HG03280 (cell line): ENCODE measurements around the gene MANSC4.

Experiments used
- ATAC-seq: cut with Tn5 transposase; IDR thresholded peaks from one replicate; pipeline ENCODE4 v1.9.1; 2021; ENCODE audit warnings: mild to moderate bottlenecking, moderate library complexity; ENCODE audit not compliant: unreplicated experiment

Gene MANSC4

DNA sequence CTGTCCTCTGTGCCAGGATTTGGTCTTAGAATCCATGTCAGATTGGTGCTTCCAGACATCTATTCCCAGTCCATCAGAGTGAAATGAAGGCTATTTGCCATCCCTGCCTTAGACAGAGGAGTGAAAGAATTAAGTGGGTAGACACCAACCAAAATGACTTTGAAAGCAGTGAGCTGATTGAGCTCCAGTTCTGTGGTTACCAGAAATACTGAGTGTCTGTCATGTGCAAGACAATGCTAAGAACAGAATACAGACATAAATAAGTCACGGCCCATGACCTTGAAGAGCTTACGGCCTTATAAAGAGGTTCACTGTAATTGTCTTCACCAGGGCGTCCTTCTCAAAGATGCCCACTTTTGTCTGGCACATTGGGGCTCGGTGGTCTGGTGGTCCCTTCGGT, 21.6 kb upstream of the MANSC4 start:
- no peak for ATAC-seq

DNA sequence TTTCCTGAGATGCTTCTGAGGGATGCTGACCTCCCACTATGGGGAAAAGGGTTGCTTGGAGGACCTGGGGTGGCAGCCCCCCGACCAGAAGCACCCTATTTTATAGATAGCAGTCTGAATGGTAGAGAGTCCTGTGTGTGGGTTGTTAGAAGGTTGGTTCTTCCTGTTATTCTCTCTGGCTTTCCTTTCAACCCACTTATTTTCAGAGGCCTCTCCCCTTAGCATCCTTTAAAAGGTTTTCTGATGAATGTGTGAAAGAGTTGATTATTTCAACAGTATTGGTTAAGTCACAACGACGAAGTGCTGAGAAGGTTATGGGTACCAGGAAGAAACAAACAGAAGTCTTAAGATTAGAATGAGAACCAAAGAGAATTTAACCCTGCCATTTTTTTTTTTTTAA, 20.8 kb upstream of the MANSC4 start:
- no peak for ATAC-seq

DNA sequence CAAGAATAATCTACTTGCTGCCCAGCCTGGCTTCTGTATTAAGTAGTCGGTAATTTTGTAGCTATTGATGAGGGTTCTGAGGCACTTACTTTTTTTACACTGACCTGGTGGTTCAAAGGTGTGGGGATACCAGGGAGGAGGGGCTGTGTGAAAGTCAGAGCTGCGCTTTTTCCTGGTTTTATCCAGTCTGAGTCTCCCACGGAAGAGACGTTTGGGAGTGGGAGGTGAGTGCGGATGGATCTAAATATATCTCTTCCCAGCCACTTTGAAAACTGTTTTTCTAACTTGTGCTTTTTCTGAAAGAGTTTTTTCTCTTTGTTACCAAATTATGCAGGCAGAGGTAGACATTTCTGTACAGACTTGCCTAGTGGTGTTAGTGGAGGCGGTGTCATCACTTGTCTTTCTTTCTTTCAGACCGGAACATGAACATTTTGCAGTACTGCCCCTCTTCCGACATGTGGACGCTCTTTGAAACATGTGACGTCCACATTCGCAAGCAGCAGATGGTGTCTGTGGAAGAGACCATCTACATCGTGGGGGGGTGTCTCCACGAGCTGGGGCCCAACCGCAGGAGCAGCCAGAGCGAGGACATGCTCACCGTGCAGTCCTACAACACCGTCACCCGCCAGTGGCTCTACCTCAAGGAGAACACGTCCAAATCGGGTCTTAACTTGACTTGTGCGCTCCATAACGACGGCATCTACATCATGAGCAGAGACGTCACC, 17.4 kb upstream of the MANSC4 start:
- no peak for ATAC-seq

DNA sequence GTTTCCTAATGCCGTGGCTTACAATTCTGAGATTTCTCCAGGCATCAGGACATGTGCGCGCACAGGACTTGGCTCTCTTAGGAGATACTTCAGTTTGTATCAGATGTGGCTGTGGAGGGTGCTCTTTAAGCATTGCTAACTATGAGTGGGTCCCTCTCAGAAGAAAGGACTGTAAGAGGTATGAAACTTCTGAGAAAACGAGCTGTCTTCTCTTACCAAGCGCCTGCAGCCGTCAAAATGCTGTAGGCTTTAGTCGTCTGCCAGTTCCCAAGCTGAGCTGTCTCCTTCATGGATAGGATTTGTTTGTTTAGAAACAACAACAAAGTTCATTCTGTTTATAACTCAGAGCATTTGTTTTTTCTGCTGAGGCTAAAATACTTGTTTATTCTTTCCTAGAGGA, 16.1 kb upstream of the MANSC4 start:
- ATAC-seq = no peak

DNA sequence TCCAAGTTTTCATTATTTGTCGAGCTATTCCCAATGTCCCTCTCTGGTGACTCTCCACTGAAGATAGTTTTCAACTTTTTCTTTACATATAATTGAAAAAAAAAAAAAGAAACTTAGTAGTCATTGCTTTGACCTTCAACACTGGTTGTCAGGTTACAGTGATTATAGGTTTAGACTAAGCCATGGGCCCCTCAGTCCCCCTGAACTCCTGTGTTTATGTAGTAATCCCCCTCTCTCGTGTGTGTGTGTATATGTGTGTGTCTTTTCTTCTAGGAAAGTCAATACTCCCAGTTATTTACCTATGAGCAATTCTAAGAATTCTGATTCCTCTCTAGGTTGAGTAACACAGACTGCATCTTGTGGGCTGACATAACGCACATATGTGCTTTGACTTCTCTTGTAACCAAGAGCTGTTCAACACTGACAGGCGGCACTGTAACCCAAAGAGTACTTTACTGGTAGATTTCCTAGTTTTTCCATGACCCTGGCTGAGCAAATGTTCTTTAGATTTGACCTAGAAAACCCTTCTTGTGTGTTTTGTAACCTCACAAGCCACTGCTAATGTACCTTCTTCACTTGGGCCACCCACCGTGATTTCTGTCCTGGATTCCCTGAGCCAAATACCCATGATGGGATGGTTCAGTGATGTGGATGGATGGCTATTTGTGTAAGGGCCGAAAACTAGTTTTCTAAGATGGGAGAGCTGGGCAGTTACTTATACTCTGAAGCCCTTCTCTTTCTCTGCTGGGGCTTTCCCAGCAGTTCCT, 15.0 kb upstream of the MANSC4 start:
- ATAC-seq = no peak

DNA sequence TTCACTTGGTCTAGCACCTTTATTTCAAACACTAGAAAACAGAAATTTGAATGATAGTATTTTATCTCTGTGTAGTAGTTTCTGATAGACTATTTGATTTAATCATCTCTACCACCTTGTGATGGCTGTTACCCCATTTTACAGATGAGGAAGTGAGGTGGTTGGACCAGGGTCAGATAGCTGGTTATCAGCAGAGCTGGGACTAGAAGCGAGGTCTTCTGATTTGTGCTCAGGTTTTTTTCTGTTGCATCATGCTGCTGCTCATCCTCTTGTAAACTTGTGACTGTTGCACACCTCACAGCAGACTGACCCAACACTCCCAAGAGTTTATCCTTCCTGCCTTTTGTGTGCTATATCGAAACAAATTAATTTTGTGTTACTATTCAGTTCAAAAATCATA, 10.1 kb upstream of the MANSC4 start:
- no peak for ATAC-seq

DNA sequence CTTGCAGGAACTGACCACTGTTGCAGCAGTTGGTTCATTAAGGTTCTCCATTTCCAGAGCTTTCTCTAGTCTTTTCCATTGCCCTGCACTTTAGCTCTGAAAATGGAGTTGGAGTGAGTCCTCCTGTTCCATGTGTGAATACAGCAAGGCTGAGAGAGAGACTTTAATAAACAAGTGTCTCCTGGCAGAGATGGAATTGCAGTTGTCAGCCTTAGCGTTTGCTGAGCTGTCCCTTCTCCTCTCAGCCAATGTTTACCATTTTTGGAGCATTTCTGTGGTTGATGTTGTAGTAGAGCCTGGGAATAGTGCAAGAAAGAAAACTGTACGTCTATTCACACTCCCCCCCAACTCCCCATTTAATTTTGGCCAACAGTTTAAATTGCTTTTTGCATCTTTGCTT, 7.5 kb upstream of the MANSC4 start:
- ATAC-seq = no peak

DNA sequence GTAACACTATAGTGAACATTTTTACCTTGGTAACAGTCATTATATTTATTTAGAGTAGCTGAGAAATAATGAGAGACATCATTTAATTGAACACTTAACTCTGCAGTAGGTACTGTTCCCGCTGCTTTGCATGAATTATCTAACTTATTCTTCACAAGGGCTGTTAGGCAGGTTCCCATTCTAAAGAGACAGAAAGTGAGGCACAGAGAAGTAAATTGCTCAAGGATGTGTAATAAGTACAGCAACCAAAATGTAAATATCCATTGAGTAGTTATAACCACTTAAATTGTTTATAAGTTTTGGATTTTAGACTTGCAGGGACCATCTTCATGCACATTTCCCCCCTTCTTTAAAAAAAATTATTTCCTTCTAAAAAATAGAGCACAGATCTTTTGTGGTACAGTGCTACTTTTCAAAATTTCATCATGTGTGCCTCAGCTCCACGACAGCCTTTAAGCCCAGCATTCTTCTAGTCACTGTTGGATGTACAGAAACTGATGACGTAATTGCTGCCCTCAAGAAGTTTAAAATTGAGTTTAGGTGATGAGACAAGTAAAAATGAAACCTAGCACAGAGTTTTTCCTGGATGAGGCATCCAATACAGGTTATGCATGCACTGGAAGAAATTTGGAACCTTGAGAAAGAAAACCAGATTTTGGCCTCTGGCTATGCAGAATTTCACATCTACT, 6.0 kb upstream of the MANSC4 start:
- ATAC-seq = no peak

DNA sequence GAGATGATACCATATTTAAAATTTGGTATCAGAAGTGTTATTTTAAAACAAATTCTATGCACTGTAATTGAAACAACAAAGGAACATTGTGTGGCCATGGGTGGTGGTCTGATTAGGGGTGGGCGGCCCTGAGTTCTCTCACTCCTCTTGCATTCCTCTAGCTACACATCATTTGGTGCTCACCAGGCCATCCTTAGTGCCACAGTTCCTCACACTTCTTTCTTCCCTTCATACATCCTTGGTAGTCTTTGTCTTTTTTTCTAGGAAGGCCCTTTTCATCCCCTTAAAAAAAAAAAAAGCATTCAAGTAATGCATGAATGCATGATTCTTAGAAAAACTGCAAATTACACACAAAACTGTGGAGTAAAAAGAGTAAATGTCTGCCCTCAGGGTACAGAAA, 2.4 kb upstream of the MANSC4 start:
- ATAC-seq = no peak

DNA sequence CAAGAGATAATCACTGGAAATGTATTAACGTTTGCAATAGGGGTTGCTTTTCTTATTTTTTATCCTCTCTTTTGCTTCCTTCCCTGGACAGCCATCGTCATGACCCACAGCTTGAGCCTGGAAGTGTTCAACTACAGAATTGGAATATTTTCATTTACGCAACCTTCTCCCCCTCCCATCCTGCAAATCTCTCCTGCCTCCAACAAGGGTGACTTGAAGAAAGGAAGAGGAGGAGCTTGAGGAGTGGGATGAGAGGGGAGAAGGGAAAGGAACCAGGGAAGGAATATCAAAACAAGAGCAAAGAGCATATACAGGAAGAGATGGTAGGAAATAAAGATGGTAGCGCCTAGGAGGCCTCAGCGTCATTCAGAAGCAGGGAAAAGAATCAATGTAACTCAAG, 1.6 kb upstream of the MANSC4 start:
- ATAC-seq = no peak

DNA sequence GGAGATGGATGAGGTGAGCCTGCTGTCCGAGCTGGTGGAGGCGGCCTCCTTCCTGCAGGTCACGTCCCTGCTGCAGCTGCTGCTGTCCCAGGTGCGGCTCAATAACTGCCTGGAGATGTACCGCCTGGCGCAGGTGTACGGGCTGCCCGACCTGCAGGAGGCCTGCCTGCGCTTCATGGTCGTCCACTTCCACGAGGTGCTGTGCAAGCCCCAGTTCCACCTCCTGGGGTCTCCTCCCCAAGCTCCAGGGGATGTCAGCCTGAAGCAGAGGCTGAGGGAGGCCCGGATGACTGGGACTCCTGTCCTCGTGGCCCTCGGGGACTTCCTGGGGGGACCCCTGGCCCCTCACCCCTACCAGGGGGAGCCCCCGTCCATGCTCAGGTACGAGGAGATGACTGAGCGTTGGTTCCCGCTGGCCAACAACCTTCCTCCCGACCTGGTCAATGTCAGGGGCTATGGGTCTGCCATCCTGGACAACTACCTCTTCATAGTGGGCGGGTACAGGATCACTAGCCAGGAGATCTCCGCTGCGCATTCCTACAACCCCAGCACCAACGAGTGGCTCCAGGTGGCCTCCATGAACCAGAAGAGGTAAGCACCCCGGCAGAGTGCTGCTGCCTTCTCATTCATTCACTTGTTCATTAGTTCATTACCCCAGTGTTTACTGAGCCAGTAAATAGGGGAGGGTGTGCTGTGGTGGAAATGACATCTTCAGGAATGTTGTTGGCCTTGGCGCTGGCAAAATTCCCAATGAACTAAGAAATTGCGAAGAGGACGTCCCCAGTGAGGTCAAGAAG, 774 bp upstream of the MANSC4 start:
- peak; percentile 37 for ATAC-seq

DNA sequence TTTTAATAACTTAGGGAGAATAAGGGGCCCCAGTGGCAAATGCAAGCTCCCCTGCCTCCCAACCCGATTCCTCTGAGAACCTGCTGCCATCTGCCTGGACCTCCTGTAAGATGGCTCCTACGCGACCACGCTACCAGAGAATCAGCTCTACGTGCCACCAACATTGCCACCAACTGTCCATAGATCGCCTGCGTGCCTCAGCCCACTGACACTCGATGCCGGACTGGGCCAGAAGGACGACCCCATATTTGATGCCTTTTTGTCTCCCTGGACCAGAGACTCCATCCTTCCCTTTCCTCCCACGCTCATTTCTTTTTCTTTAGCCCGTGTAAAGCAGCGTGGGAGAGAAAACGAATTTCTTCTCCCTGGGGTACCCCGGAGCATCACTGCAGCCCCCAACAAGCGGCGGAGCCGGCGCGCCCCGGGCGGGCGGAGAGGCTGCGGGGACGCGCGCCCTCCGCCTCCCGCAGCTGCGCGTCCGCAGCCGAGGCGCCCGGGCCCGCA, 568 bp downstream of the MANSC4 start:
- ATAC-seq = peak; percentile 55

DNA sequence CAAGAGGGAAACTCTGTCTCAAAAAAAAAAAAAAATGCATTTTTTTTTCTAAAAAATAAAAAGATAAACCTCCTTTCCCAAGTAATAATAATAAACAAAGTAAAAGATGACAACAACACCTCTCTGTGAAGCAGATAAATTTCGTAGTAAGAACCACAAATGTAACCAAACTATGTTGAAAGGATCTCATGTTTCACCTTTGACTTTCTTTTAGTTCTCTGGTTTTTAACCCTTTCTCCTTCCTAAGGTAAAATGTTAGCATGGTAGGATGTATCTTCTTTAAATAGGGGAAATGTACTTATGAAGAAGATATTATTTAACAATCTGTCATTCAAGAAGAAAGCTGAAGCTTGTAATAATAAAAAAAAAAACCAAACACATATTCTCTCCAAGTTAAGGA, 1.8 kb downstream of the MANSC4 start:
- ATAC-seq = no peak

DNA sequence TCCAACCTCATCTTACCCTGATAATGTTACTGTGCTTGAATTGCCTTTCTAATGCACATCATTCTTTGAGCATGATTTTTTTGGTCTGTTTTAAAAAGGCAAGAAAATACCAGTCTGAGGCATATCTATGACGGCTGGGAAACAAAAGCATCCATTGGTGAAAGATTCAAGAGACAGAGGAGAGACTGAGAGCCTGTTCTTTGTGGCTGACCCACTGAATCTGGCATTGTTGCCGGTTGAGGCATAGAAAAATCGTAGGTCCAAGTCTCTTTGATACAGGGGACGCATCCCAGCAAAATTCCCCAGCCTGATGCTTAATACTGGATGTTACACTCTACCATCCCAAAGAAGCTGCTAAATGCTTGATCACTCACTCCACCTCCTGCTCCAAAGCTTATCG, 2.9 kb downstream of the MANSC4 start:
- no peak for ATAC-seq

DNA sequence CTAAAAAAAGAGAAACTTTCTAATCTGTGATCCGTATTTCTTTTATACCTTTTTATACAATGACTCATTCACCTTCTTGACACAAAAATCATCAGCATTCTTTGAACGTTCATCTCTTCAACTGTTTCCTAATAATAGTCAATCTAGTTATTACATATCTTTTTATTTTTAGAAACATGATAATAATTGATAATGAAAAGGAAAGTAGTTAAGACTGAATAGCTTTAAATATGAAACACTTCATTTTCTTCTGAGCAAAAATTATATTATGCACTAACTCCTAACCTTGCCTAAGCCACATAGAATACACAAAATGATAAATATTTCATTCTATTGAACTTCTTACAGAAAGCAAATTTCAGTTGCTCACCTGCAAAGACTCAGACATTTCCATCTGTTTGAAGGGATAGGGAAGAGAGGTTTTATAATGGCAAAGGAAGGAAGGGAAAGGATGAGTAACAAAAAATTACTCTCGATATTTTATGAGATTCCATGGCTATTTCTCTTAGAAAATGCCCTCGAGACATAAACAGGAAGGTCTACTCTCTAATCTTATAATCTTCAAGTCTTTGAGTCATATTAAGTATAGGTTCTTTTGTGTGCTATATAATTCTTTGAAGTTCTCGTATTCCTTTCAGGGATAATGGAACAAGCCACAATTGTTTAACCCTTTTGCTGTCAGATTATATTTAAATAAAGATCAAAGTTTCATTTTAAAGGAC, 7.5 kb downstream of the MANSC4 start:
- ATAC-seq = no peak

DNA sequence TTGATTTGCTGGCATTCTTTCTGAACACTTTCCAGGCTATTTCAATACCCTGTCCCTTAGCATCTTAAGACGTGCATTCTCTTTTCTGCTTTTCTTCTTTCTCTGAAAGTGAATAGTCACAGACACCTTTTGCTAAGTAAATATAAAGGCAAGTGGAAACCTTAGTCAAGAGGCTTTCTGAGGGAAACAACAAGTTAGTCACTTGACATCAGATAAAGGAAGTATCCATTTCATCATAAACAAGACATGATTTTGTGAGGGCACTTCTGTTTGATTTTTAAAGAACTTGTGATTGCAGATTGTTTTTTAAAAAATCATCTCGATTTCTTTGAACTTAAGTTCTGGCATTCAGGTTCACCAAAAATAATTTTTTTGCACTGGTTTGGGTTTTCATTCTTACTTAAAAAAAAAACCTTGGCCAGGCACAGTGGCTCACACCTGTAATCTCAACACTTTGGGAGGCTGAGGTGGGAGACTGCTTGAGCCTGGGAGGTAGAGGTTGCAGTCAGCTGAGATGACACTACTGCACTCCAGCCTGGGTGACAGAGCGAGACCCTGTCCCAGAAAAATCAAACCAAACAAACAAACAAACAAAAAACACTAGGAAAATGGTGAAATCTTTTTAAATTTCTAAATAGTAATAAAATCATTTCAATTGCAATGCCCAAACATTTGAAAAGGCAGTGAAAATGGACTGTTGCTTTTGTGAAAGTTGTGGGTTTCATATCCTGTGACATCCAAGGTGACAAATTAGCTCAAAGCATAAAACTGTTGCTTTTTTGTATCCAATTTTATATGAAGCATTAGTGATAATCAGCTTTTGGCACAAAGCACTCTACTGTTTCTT, 8.3 kb downstream of the MANSC4 start:
- no peak for ATAC-seq

DNA sequence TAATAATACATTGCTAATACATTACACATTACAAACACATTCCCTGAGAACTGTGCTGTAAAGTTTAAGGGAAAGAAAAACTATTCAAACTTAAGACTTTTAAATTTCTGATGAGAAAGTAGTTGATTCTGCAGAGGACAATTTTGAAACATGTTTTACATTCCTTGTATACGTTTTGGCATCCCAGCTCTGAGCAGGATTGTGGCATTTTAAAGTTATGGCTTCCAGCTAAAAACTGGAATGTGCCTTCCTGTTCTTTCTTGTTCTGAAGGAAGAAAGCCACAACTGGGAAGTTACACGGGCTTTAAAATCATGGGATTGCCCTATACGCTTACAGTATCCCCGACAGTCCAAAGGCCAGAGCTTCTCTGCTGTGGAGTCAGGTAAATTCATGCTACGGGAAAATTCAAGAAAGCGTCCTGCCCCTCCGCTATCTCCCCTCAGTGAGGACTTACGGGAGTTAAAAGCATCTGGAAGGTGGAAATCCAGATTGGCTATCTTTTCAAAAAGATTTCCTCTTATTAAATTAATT, 10.8 kb downstream of the MANSC4 start:
- ATAC-seq = no peak

DNA sequence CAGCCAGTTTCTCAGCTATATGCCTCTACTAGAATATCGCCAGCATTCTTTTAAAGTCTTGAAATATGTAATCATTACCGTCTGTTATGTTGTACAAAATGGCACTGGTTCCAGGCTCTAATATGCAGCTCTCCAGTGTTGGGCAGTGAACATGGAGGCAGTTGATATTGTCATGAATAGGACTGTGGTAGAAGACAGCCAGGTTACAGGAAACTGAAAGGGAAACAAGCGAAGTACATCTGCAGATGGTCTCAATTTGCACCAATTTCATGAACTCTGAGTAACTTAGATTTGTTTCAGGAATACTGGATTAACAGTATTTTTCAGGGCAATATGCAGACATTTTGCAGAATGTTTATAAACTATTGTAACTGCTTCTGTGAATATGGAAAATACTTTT, 13.4 kb downstream of the MANSC4 start:
- no peak for ATAC-seq

DNA sequence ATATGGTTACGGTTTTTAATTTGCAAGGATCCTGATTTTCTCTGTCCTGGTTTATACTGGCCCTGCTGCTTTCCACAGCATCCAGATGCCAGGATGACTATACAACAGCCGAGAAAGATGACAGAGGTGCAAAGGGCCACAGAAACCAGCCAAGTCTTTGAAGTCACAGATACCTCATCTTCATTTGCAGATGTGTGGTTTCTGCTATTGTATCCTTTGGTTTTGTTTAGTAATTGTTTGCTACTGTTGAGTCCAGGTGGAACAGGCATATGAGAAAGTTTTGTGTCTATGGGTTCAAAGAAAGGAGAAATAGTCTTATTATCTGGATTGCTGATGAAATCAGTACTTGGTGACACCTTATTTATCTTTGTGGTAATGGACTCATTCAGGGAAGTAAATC, 17.3 kb downstream of the MANSC4 start:
- ATAC-seq = no peak
